SK-N-SH treated with all-trans-retinoic acid at 6 μM for 48 hours (cell line): ENCODE data around the gene ZNF771.

Experiments used
- ATAC-seq: fragments of 200-7000 bp; cut with Tn5 transposase; 3 replicates; pipeline ENCODE4 v1.9.1; 2020; ENCODE audit warnings: mild to moderate bottlenecking, moderate library complexity
- ARNTL ChIP-seq: fragments of 450-650 bp; formaldehyde crosslinking; IDR thresholded peaks from 2 replicates; pipeline ENCODE4 v1.5.0; 2020; ENCODE audit warnings: low read depth, mild to moderate bottlenecking, moderate library complexity, borderline replicate concordance
- BACH2 ChIP-seq: fragments of 250-450 bp; sonication (Bioruptor Pico); IDR thresholded peaks from 2 replicates; pipeline ENCODE4 v1.9.0; 2021; ENCODE audit warnings: mild to moderate bottlenecking, borderline replicate concordance
- CSDC2 ChIP-seq: fragments of 250-450 bp; sonication (Bioruptor Pico); IDR thresholded peaks from 2 replicates; pipeline ENCODE4 v1.5.0; 2020; ENCODE audit warnings: mild to moderate bottlenecking, moderate library complexity
- ESRRG ChIP-seq: fragments of 250-450 bp; sonication (Bioruptor Pico); IDR thresholded peaks from 2 replicates; pipeline ENCODE4 v1.6.1; 2021; ENCODE audit warnings: mild to moderate bottlenecking
- ISL1 ChIP-seq: fragments of 250-450 bp; sonication (Bioruptor Pico); IDR thresholded peaks from 2 replicates; pipeline ENCODE4 v2.1.2; 2022; ENCODE audit warnings: mild to moderate bottlenecking, moderate library complexity
- OSR1 ChIP-seq: fragments of 250-450 bp; sonication (Bioruptor Pico); IDR thresholded peaks from 2 replicates; pipeline ENCODE4 v1.8.0; 2022; ENCODE audit warnings: moderate library complexity, mild to moderate bottlenecking, inconsistent platforms
- PPARA ChIP-seq: fragments of 250-450 bp; sonication (Bioruptor Pico); IDR thresholded peaks from 2 replicates; pipeline ENCODE4 v1.5.0; 2020; ENCODE audit warnings: mild to moderate bottlenecking, borderline replicate concordance
- TCF4 ChIP-seq: fragments of 250-450 bp; sonication (Bioruptor Pico); IDR thresholded peaks from 2 replicates; pipeline ENCODE4 v1.8.0; 2021; ENCODE audit warnings: mild to moderate bottlenecking, moderate library complexity, borderline replicate concordance
- TOX ChIP-seq: fragments of 250-450 bp; sonication (Bioruptor Pico); IDR thresholded peaks from 2 replicates; pipeline ENCODE4 v1.8.0; 2021; ENCODE audit warnings: mild to moderate bottlenecking, moderate library complexity, borderline replicate concordance
- ZC3H10 ChIP-seq: fragments of 250-450 bp; sonication (Bioruptor Pico); IDR thresholded peaks from 2 replicates; pipeline ENCODE4 v1.5.1; 2021; ENCODE audit warnings: mild to moderate bottlenecking, moderate library complexity
- ZFP3 ChIP-seq: fragments of 250-450 bp; sonication (Bioruptor Pico); IDR thresholded peaks from 2 replicates; pipeline ENCODE4 v1.5.0; 2020; ENCODE audit warnings: mild to moderate bottlenecking, moderate library complexity
- ZFP30 ChIP-seq: fragments of 450-650 bp; formaldehyde crosslinking; IDR thresholded peaks from 2 replicates; pipeline ENCODE4 v1.5.0; 2022; ENCODE audit warnings: mild to moderate bottlenecking, moderate library complexity
- ZNF565 ChIP-seq: fragments of 450-650 bp; formaldehyde crosslinking; conservative IDR thresholded peaks from 2 replicates; pipeline ENCODE4 v1.5.0; 2020; ENCODE audit warnings: low read depth, mild to moderate bottlenecking, moderate library complexity
- ZNF70 ChIP-seq: fragments of 450-650 bp; formaldehyde crosslinking; IDR thresholded peaks from 2 replicates; pipeline ENCODE4 v1.5.0; 2020; ENCODE audit warnings: mild to moderate bottlenecking, moderate library complexity
- TF ChIP-seq, protein P1 (sequence below): fragments of 250-450 bp; sonication (Bioruptor Pico); IDR thresholded peaks from 2 replicates; pipeline ENCODE4 v1.5.1; 2021; ENCODE audit warnings: mild to moderate bottlenecking, moderate library complexity
- TF ChIP-seq, protein P2 (sequence below): fragments of 250-450 bp; sonication (Bioruptor Pico); IDR thresholded peaks from 2 replicates; pipeline ENCODE4 v1.8.0; 2020; ENCODE audit warnings: mild to moderate bottlenecking, moderate library complexity, borderline replicate concordance
- TF ChIP-seq, protein P3 (sequence below): fragments of 250-450 bp; sonication (Bioruptor Pico); IDR thresholded peaks from 2 replicates; pipeline ENCODE4 v1.5.1; 2020; ENCODE audit warnings: low read depth, mild to moderate bottlenecking, moderate library complexity
- TF ChIP-seq, protein P4 (sequence below): fragments of 250-450 bp; sonication (Bioruptor Pico); IDR thresholded peaks from 2 replicates; pipeline ENCODE4 v1.5.0; 2020; ENCODE audit warnings: mild to moderate bottlenecking, moderate library complexity
- TF ChIP-seq, protein P5 (sequence below): fragments of 250-450 bp; sonication (Bioruptor Pico); IDR thresholded peaks from 2 replicates; pipeline ENCODE4 v1.8.0; 2021; ENCODE audit warnings: low read depth, mild to moderate bottlenecking, moderate library complexity, borderline replicate concordance

The ZNF771 gene

DNA sequence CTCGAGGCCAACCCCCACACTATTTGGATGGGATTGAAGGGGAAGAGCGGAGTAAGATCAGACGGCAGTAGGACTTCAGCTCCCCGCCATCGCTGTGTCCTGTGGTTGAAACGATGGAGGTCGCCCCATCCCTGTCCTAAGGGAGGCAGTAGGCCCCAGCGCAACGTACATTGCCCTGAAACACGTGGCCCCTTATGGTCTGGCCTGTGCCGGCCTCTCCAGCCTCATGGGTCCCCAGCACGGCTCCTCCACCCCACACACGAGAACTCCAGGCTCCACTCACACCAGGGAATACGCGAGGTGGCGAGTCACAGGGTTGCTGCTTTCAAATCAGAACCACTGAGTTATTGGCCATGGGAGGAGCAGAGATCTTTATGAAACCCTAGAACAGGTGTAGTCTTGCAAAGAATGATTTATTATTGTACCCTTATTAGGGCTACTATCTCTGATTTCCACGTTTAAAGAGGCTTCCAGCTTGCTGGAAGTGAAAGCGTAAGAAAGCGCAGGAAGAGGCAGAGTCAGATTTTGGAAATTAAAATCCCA, 23.1 kb downstream of the ZNF771 start:
- peak; percentile 12 for ATAC-seq
- TF ChIP-seq OSR1 (CRISPR knock-in tag): no peak
- TF ChIP-seq ZC3H10 (CRISPR knock-in tag): no peak
- TF ChIP-seq, protein P1, sequence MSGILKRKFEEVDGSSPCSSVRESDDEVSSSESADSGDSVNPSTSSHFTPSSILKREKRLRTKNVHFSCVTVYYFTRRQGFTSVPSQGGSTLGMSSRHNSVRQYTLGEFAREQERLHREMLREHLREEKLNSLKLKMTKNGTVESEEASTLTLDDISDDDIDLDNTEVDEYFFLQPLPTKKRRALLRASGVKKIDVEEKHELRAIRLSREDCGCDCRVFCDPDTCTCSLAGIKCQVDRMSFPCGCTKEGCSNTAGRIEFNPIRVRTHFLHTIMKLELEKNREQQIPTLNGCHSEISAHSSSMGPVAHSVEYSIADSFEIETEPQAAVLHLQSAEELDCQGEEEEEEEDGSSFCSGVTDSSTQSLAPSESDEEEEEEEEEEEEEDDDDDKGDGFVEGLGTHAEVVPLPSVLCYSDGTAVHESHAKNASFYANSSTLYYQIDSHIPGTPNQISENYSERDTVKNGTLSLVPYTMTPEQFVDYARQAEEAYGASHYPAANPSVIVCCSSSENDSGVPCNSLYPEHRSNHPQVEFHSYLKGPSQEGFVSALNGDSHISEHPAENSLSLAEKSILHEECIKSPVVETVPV (CRISPR knock-in tag): no peak
- TF ChIP-seq, protein P2, sequence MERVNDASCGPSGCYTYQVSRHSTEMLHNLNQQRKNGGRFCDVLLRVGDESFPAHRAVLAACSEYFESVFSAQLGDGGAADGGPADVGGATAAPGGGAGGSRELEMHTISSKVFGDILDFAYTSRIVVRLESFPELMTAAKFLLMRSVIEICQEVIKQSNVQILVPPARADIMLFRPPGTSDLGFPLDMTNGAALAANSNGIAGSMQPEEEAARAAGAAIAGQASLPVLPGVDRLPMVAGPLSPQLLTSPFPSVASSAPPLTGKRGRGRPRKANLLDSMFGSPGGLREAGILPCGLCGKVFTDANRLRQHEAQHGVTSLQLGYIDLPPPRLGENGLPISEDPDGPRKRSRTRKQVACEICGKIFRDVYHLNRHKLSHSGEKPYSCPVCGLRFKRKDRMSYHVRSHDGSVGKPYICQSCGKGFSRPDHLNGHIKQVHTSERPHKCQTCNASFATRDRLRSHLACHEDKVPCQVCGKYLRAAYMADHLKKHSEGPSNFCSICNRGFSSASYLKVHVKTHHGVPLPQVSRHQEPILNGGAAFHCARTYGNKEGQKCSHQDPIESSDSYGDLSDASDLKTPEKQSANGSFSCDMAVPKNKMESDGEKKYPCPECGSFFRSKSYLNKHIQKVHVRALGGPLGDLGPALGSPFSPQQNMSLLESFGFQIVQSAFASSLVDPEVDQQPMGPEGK (CRISPR knock-in tag): no peak
- TF ChIP-seq ISL1 (CRISPR knock-in tag): no peak
- no peak for TF ChIP-seq PPARA (CRISPR knock-in tag)
- no peak for TF ChIP-seq ESRRG (CRISPR knock-in tag)
- TF ChIP-seq CSDC2 (CRISPR knock-in tag): no peak
- TF ChIP-seq, protein P3, sequence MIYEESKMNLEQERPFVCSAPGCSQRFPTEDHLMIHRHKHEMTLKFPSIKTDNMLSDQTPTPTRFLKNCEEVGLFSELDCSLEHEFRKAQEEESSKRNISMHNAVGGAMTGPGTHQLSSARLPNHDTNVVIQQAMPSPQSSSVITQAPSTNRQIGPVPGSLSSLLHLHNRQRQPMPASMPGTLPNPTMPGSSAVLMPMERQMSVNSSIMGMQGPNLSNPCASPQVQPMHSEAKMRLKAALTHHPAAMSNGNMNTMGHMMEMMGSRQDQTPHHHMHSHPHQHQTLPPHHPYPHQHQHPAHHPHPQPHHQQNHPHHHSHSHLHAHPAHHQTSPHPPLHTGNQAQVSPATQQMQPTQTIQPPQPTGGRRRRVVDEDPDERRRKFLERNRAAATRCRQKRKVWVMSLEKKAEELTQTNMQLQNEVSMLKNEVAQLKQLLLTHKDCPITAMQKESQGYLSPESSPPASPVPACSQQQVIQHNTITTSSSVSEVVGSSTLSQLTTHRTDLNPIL (CRISPR knock-in tag): no peak
- TF ChIP-seq ZFP30 (CRISPR knock-in tag): no peak
- TF ChIP-seq ARNTL (CRISPR knock-in tag): no peak
- TF ChIP-seq ZFP3 (CRISPR knock-in tag): no peak

DNA sequence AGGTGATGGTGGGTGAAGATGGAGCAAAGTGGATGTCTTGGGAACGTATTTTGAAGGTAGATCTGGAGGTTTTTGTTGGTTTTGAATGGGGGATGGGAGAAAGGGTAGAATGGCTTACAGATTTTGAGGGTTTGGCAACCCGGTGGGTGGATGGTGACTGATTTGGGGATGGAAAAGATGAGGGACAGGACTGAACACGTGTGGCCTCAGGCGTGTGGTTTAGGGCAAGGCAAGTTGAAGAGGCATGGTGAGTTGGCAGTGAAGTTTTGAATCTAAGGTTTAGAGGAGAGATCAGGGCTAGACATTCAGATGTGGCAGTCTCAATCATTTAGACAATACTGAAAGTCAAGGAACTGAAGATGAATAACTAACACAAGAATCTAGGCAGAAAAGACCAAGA, 27.4 kb downstream of the ZNF771 start:
- TF ChIP-seq TOX (CRISPR knock-in tag) (no peak), TCF4 (CRISPR knock-in tag) (no peak), BACH2 (CRISPR knock-in tag) (no peak)
- TF ChIP-seq, all 23 proteins: peak for 0
- no peak for ATAC-seq

DNA sequence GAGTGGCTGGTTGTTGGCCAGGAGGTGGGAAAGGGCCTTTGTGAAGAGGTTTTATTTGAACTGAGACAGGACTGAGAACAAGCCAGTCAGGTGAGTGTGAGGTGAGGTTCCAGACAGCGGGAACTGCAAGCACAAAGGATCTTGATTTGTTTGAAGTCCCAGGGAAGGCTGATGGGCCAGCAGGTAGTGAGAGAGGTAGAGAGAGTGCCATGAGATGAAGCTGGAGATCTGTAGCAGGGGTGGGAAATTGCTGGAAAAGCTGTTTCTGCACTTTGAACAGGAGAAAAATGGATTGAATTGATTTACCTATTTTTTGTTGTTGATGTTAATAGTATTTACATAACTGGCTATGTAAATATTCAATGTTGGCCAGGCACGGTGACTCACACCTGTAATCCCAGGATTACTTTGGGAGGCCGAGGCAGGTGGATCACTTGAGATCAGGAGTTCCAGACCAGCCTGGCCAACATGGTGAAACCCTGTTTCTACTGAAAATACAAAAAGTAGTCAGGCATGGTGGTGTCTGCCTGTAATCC, 30.2 kb downstream of the ZNF771 start:
- TF ChIP-seq, protein P2 (CRISPR knock-in tag): no peak
- TF ChIP-seq ZNF565 (CRISPR knock-in tag): no peak
- TF ChIP-seq, protein P3 (CRISPR knock-in tag): no peak
- TF ChIP-seq ZC3H10 (CRISPR knock-in tag): no peak
- TF ChIP-seq BACH2 (CRISPR knock-in tag): no peak
- no peak for TF ChIP-seq ISL1 (CRISPR knock-in tag)
- TF ChIP-seq TOX (CRISPR knock-in tag): no peak
- no peak for TF ChIP-seq OSR1 (CRISPR knock-in tag)
- TF ChIP-seq ESRRG (CRISPR knock-in tag): no peak
- TF ChIP-seq CSDC2 (CRISPR knock-in tag): no peak
- TF ChIP-seq ZFP30 (CRISPR knock-in tag): no peak
- no peak for TF ChIP-seq PPARA (CRISPR knock-in tag)
- no peak for TF ChIP-seq ZNF70 (CRISPR knock-in tag)
- TF ChIP-seq, protein P4, sequence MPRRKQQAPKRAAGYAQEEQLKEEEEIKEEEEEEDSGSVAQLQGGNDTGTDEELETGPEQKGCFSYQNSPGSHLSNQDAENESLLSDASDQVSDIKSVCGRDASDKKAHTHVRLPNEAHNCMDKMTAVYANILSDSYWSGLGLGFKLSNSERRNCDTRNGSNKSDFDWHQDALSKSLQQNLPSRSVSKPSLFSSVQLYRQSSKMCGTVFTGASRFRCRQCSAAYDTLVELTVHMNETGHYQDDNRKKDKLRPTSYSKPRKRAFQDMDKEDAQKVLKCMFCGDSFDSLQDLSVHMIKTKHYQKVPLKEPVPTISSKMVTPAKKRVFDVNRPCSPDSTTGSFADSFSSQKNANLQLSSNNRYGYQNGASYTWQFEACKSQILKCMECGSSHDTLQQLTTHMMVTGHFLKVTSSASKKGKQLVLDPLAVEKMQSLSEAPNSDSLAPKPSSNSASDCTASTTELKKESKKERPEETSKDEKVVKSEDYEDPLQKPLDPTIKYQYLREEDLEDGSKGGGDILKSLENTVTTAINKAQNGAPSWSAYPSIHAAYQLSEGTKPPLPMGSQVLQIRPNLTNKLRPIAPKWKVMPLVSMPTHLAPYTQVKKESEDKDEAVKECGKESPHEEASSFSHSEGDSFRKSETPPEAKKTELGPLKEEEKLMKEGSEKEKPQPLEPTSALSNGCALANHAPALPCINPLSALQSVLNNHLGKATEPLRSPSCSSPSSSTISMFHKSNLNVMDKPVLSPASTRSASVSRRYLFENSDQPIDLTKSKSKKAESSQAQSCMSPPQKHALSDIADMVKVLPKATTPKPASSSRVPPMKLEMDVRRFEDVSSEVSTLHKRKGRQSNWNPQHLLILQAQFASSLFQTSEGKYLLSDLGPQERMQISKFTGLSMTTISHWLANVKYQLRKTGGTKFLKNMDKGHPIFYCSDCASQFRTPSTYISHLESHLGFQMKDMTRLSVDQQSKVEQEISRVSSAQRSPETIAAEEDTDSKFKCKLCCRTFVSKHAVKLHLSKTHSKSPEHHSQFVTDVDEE (CRISPR knock-in tag): no peak
- TF ChIP-seq, protein P5, sequence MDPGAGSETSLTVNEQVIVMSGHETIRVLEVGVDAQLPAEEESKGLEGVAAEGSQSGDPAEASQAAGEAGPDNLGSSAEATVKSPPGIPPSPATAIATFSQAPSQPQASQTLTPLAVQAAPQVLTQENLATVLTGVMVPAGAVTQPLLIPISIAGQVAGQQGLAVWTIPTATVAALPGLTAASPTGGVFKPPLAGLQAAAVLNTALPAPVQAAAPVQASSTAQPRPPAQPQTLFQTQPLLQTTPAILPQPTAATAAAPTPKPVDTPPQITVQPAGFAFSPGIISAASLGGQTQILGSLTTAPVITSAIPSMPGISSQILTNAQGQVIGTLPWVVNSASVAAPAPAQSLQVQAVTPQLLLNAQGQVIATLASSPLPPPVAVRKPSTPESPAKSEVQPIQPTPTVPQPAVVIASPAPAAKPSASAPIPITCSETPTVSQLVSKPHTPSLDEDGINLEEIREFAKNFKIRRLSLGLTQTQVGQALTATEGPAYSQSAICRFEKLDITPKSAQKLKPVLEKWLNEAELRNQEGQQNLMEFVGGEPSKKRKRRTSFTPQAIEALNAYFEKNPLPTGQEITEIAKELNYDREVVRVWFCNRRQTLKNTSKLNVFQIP (CRISPR knock-in tag): no peak
- ATAC-seq: no peak
